GM18499 (cell line): ENCODE measurements around the gene CEBPE.

Experiments used
- ATAC-seq: cut with Tn5 transposase; IDR thresholded peaks from one replicate; pipeline ENCODE4 v1.9.1; 2021; ENCODE audit warnings: moderate number of reproducible peaks; ENCODE audit not compliant: insufficient read depth, unreplicated experiment

The CEBPE gene

DNA sequence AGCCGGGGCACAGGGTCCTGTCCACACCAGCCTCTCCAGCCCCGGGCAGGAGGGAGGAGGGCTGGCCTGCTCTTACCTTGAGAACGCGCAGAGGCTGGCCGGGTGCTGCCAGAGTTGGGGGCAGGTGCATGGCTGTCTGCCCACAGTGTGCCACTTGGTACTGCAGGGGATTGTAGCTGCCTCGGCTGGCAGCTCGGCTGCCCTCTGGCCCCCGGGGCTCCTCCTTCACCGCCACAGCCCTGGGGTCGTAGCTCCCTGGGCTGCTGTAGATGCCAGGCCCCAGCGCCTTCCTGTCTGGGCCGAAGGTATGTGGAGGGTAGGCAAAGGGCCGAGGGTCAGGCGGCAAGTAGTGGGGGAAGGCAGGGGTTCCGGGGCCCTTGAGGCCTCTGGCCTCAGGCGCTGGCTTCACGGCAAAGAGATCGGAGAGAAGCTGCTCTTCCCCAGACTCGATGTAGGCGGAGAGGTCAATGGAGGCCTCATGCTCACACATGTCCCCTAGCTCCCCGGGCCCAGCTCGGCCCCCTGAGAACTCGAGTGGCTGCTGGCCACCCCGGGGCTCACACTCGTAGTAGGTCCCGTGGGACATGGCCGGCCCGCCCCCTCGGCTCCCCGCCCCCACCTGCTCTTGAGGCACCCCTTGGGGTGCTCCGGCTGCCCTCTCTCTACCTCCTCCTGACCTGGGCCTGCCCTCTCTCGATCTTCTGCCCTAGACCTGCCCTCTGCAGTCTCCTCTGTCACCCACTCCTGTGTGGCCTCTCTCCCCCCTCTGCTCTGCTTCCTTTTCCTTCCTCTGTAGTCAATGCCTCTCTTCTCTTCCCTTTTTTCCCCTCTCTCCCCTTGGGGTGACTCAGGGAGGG is at the start of gene CEBPE:
Gene CEBPE, minus strand, starts transcription at position 750 of the 857 bp plus-strand sequence. Its CDS starts 164 bp downstream, at position 586.
- no peak for ATAC-seq

- no peak for ATAC-seq
These were observed 49.2 kb upstream of the CEBPE start for GRCh38 chr14:23168246-23168645.

DNA sequence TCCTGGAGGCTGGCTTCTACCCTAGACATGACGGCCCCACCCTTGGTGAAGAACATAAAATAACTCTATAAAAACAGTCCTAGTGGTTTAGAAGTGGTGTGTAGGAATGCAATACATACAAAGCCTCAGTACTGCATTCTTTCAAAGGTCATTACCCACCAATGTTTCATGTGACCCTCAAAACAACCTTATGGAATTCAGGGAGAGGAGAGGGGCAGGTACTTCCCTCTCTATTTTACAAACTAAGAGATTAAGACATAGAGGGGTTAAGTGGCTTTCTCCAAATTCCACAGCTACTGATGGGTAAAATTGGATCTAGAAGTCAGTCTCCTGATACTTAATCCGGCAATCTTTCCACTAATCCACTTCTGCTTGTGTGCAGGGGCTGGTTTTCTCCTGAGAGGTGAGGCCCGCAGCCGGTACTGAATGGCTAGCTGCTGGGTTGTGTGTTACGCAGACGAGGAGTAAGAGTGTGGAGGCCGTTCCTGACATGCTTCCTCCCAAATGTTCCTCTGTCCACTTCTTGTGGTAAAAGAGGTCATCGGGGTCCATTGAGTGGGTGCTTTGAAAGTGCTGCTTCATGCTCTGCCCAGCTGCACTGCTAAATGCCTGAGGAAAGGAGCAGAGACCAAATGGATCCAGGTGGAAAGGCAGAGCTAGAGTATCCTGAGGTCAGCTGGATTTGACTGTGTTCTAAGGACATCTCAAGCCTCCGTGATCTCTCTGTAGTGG is 48.2 kb upstream of the CEBPE start:
- no peak for ATAC-seq

GRCh38 chr14:23164949-23165348 is 45.9 kb upstream of the CEBPE start:
- no peak for ATAC-seq

DNA sequence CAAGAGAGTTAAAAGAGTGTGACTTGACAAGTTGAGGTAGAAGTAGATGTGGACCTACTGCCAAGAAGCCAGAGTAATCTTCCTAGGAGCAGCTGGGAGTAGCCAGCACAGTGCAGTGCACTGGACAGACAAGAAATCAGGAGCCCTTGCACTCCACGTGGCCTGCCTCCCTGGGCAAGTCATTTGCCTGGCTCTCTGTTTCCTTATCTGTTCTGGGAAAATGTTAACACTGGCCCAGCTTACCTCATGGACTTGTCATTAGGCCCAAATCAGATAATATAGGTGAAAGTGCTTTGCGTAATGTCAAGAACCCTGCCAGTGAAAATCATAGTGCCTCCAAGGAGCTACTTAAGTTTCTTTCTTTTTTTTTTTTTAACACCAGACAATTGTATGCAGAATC is 45.2 kb upstream of the CEBPE start:
- ATAC-seq = no peak

DNA sequence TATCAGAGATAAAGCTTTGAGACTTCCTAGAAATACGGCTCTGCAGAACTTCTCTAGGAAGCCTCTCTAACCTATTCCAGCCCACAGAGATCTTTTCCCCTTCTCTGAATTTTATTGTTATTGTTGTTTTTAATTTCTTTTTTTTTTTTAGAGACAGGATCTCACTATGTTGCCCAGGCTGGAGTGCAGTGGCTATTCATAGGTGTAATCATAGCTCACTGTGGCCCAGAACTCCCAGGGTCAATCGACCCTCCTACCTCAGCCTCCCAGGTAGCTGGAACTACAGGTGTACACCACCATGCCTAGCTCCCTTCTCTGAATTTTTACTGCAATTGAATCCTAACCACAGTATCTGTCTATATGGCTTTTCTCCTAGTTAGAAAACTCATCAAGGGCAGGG is 44.8 kb upstream of the CEBPE start:
- no peak for ATAC-seq

- no peak for ATAC-seq
These were observed 43.7 kb upstream of the CEBPE start for GRCh38 chr14:23162800-23163199.

GRCh38 chr14:23162005-23162404 is 43.0 kb upstream of the CEBPE start:
- no peak for ATAC-seq

DNA sequence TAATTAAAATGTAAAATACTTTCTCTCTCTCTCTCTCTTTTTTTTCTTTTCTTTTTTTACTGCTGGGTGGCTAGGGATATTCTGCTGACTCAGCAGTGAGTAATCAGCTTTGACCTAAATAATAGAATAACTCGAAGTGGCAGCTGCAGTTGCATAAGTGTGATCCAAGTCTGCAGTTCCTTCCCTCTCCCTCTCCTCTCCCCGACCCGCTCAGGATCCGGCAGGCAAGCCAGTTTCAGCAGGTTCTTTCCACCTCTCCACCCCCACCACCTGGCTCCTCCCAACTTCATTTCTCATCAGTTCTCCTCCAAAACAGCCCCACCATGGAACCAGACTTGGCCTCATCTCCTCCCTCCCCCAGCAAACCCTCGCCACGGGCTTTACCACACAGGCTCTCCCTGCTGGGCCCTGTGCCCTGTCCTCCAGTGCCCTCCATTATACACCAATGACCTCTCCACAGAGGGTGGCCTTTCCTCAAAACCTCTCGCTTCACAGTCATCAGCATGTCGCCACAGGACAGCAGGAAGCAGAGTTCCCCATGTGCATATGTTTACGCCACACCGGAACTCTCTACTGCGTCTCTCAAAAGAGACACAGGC is 42.0 kb upstream of the CEBPE start:
- no peak for ATAC-seq

DNA sequence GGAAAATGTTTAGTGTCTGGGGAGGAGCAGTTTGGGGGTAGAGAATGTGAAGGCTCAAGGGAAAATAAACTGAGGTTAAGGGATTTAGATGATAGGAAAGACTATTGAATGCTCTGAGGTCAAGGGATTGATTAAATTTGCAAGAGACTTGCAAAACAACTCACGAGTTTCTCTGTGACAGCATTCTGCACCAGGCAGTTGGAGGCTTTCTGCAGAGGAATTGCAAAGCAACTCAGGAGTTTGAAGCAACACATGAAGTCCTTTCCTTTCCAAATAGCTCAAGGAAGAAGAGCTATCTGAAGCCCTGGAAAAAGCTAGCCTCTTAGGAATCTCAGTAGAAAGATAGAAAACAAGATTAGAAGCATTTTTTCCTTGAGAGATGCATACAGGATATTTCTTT is 40.5 kb upstream of the CEBPE start:
- no peak for ATAC-seq

DNA sequence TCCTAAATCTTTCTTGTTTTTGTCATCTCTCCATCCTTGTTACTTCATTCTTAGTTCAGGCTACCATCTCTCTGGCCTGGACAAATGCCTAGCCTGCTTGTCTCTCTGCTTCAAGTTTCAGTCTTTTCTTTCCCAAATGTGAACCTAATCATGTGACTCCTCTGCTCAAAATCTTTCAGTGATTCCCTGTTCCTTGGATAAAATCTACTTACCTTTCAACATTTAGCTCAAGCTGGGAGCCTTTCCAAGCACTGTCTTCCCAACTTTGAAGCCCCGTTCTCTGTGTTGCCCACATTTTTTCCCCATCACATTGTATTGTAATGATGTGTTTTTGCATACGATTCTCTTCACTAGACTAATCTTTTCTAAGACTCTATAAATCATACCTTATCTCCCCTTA is 39.7 kb upstream of the CEBPE start:
- no peak for ATAC-seq

DNA sequence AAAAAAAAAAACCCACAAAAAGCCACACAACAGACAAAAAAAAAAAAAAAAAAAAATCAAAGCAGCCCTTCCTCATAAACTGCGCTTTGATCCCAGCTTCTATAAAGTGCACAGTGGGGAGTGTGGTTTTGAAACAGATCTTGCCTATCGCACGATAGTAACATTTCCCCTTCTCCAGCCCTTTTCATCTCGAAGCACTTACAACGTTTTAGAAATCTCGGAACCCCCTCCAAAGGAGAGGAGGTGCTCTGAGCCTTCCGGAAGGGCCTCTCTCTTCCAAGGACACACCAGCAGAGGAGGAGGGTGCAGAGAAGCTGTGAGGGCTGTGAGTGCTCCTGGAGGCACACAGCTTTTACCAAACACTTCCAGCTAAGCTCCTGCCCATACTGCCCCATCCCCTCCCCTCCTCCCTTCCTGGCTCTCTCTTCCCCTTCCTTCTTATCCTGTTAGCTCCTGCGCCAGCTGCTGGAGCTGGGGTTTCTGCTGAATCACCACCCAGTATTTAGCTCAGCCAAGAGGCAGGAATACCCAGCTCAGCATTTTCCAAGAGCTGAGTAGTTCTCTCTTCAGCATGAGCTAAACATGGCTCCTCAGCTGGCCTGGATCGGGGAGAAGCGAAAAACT is 36.0 kb upstream of the CEBPE start:
- ATAC-seq = no peak

GRCh38 chr14:23153851-23154796 is 35.1 kb upstream of the CEBPE start:
- ATAC-seq = no peak

GRCh38 chr14:23151342-23151741 is 32.3 kb upstream of the CEBPE start:
- no peak for ATAC-seq

DNA sequence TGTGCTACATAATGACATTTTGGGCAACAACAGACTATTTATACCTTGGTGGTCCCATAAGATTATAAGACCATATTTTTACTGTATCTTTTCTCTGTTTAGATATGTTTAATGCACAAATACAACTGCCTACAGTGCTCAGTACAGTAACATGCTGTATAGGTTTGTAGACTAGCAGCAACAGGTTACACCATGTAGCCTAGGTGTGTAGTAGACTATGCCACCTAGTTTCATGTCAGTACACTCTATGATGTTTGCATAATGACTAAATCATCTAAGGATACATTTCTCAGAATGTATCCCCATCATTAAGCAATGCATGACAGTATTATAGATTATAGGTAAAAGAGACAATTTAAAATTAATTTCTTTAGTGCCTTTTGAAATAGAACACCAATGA is 30.7 kb upstream of the CEBPE start:
- no peak for ATAC-seq

GRCh38 chr14:23148591-23149249 is 29.7 kb upstream of the CEBPE start:
- ATAC-seq = no peak

DNA sequence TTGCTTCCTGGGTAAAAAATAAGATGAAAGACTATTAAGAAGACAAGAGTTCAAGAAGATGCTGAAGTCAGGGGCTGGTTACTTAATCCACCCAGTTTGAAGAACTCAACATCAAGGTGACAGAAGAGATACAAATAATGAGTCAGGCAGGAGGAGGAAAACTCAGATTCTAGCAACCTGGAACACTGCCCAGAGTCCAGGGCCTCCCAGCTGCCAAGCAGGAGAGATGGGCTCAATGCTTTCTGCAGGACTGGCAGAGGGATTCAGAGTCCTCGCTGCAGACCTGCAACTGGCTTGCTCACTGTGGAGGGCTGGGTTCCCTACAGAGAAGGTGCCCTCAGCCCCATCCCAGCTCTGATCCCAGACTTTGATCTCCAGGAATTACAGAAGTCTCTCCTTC is 28.6 kb upstream of the CEBPE start:
- no peak for ATAC-seq

GRCh38 chr14:23146980-23147379 is 27.9 kb upstream of the CEBPE start:
- ATAC-seq = no peak

DNA sequence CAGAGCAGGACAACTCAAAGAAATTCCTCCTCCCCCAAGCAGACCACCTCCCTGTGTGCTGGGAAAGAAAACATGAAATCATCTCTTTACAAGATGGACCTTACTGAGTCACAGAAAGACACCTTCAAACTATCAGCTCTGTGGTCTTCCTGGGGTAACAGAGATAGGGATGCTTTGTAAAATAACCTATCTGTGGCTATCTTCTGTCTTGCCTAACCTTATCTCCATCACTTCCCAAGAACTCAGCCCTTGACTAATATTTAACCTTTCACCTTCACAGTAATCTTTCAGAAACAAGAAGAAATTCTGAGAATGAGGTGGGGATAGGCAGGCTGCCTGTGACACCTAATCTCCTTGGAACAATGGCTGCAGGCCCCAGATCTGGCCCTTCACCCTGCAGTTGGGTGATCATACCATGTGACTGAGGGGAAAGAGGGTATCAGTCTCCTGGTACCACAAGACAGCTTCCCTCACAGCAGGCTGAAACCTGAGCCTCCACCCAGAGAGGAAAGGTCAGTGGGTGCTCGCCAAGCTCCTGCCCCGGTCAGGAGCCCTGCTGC is 27.4 kb upstream of the CEBPE start:
- ATAC-seq = no peak
